ENCODE measurements around the gene USP33.

GRCh38 chr1:77680173-77680572, 79.5 kb downstream of the USP33 start:
- no peak for TF ChIP-seq CTCF (IDR thresholded peaks at IDR 0.05)
- TF ChIP-seq ZFX (IDR thresholded peaks at IDR 0.05; ENCODE audit: borderline replicate concordance): no peak
